MM.1S (cell line): ENCODE results near the gene AOC1.
A peak's percentile ranks its signal among the peaks of the same experiment; 100 is the strongest.

Source experiments
- DNase-seq: peaks from one replicate; pipeline ENCODE4 v3.0.0-alpha.2; 2015
- H2AFZ ChIP-seq: fragments of 300-600 bp; sonication (generic); 2 replicates; pipeline ENCODE4 v1.6.0; 2016; ENCODE audit warnings: antibody characterized with exemption, low read length
- H3F3A ChIP-seq: fragments of 300-600 bp; sonication (generic); 2 replicates; pipeline ENCODE4 v1.6.1; 2016; ENCODE audit warnings: mild to moderate bottlenecking, antibody characterized with exemption, low read length, moderate library complexity, mixed read lengths; ENCODE audit not compliant: insufficient read depth
- H3K27ac ChIP-seq: fragments of 300-600 bp; sonication (generic); 2 replicates; pipeline ENCODE4 v1.5.1; 2016; ENCODE audit warnings: mild to moderate bottlenecking, low read length
- H3K27me3 ChIP-seq: fragments of 300-600 bp; sonication (generic); replicated peaks from 2 replicates; pipeline ENCODE4 v1.6.0; 2016; ENCODE audit warnings: low read length; ENCODE audit not compliant: insufficient read depth
- H3K36me3 ChIP-seq: fragments of 300-600 bp; sonication (generic); replicated peaks from 2 replicates; pipeline ENCODE4 v1.6.1; 2016; ENCODE audit warnings: mild to moderate bottlenecking, low read length, mixed read lengths; ENCODE audit not compliant: insufficient read depth
- H3K4me1 ChIP-seq: fragments of 300-600 bp; sonication (generic); 2 replicates; pipeline ENCODE4 v1.6.1; 2016; ENCODE audit warnings: low read length, mixed read lengths
- H3K4me2 ChIP-seq: fragments of 300-600 bp; sonication (generic); 2 replicates; pipeline ENCODE4 v1.6.0; 2016; ENCODE audit warnings: low read depth, low read length
- H3K4me3 ChIP-seq: fragments of 300-600 bp; sonication (generic); 2 replicates; pipeline ENCODE4 v1.5.1; 2016; ENCODE audit warnings: low read length, mixed read lengths
- H3K79me2 ChIP-seq: fragments of 300-600 bp; sonication (generic); 2 replicates; pipeline ENCODE4 v1.6.1; 2016; ENCODE audit warnings: mixed run types, low read length, mixed read lengths
- H3K9ac ChIP-seq: fragments of 300-600 bp; sonication (generic); 2 replicates; pipeline ENCODE4 v1.6.1; 2016; ENCODE audit warnings: low read length, mixed read lengths
- H3K9me2 ChIP-seq: fragments of 300-600 bp; sonication (generic); replicated peaks from 2 replicates; pipeline ENCODE4 v1.6.1; 2016; ENCODE audit warnings: mild to moderate bottlenecking, low read length, mixed read lengths; ENCODE audit not compliant: insufficient read depth
- H3K9me3 ChIP-seq: fragments of 300-600 bp; sonication (generic); replicated peaks from 2 replicates; pipeline ENCODE4 v1.6.1; 2016; ENCODE audit warnings: mild to moderate bottlenecking, low read length, mixed read lengths; ENCODE audit not compliant: insufficient read depth
- H4K20me1 ChIP-seq: fragments of 300-600 bp; sonication (generic); 2 replicates; pipeline ENCODE4 v1.6.1; 2016; ENCODE audit warnings: mild to moderate bottlenecking, low read length, moderate library complexity, mixed read lengths; ENCODE audit not compliant: insufficient read depth
- EZH2 ChIP-seq: fragments of 300-600 bp; sonication (generic); optimal IDR thresholded peaks from 2 replicates; pipeline ENCODE3; 2017; ENCODE audit warnings: low read depth, mild to moderate bottlenecking, antibody characterized with exemption, low read length, mixed read lengths
- EZH2phosphoT487 ChIP-seq: fragments of 300-600 bp; sonication (generic); IDR thresholded peaks from 2 replicates; pipeline ENCODE4 v1.6.1; 2018; ENCODE audit warnings: antibody characterized with exemption, low read length
- TF ChIP-seq, protein P1 (sequence below): fragments of 300-600 bp; sonication (generic); IDR thresholded peaks from 2 replicates; pipeline ENCODE4 v1.5.1; 2016; ENCODE audit warnings: antibody characterized with exemption, low read length, mixed read lengths

The AOC1 gene

DNA sequence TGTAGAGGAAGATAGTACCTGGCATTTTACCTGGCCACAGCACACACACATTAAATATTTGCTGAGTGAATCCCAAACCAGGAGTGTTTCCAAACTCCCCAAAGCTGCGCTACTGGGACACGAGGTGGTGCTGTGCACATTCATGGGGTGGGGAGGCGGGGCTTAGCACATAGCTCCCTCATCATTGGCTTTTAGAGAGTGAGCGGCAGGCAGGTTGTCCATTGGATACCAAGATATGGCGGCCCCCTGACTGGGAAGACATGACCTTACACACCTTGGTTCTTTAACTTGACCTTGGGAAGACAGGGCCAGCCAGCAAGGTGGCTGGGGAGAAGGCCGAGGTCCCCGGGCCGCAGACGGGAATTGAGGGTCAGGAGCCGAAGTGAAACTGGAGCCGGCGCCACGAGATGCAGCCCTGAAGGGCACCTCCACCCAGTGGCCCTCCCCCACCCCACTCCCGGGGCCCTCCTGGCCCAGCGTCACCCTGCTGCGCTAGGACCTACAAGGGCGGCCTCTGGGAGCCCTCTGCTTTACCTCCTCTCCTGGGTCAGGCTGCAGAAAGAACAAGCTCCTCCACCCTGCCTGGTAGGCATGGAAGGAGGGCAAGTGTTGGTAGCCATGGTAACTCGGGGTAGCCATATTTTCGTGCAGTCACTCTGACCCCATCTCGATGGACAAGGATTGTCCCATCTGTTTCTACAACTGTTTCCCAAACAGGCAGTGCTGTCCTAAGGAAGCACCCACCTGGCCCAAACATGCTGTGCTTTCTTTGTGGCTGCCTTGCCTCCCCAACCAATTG, 27.7 kb upstream of the AOC1 start:
- peak overlapping the region; percentile 55 for H3K4me2 ChIP-seq
- H3K36me3 ChIP-seq = no peaks in the 10 kb centered on the region
- no peaks in the 10 kb centered on the region for H3K9me2 ChIP-seq
- H3K27ac ChIP-seq = peak overlapping the region; percentile 13; the same call in 1 of the 2 replicates
- no peaks in the 10 kb centered on the region for H3K4me1 ChIP-seq
- peak overlapping the region; percentile 60 for H3K4me3 ChIP-seq
- H3K79me2 ChIP-seq = no peaks in the 10 kb centered on the region
- peak overlapping the region; percentile 42 for H3K9ac ChIP-seq
- H3K9me3 ChIP-seq = no peaks in the 10 kb centered on the region
- no peak for TF ChIP-seq EZH2phosphoT487
- TF ChIP-seq, protein P1, sequence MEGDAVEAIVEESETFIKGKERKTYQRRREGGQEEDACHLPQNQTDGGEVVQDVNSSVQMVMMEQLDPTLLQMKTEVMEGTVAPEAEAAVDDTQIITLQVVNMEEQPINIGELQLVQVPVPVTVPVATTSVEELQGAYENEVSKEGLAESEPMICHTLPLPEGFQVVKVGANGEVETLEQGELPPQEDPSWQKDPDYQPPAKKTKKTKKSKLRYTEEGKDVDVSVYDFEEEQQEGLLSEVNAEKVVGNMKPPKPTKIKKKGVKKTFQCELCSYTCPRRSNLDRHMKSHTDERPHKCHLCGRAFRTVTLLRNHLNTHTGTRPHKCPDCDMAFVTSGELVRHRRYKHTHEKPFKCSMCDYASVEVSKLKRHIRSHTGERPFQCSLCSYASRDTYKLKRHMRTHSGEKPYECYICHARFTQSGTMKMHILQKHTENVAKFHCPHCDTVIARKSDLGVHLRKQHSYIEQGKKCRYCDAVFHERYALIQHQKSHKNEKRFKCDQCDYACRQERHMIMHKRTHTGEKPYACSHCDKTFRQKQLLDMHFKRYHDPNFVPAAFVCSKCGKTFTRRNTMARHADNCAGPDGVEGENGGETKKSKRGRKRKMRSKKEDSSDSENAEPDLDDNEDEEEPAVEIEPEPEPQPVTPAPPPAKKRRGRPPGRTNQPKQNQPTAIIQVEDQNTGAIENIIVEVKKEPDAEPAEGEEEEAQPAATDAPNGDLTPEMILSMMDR = peak; percentile 74
- no peaks in the 10 kb centered on the region for H3K27me3 ChIP-seq
- no peaks in the 10 kb centered on the region for H3F3A ChIP-seq
- no peaks in the 10 kb centered on the region for H4K20me1 ChIP-seq
- peak; percentile 92 for DNase-seq
- peak overlapping the region; percentile 84 for H2AFZ ChIP-seq

DNA sequence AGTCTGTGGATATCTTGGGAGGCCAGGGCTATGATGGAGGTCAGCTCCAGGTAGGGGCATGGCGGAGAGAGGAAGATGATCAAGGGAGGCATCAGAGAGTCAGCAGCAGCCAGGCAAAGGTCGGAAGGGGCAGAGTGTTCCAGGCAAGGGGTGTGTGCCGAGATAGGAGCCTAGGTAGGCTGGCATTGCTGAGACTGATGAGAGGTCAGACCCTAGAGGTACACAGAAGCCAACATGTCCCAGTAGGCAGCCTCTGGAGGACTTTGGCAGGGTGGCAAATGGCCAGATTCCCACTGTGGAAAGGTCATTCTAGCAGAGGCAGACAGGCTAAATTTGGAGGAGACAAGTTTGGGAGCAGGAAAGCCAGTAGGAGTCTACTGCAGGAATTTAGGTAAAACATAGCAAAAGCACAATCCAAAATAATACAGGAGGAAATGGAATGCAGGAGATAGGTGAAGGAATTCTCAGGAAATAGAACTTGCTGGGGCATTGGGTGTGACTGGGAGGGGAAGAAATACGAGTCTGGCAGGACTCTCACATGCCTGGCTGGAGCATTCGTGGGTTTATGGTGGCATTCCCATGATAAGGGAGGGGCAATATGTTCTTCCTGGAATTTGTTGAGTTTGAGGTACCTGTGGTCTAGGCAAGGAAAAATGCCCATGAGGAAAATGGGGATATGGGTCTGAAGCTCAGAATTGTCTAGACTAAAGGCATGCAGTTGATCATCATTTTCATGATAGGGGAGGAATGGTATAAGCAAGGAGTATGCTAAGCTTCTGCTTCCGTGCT, 26.1 kb upstream of the AOC1 start:
- H2AFZ ChIP-seq = no peak overlapping the region
- H3K36me3 ChIP-seq = no peaks in the 10 kb centered on the region
- H3K9me3 ChIP-seq = no peaks in the 10 kb centered on the region
- H4K20me1 ChIP-seq = no peaks in the 10 kb centered on the region
- no peaks in the 10 kb centered on the region for H3F3A ChIP-seq
- H3K9ac ChIP-seq = no peak overlapping the region
- no peaks in the 10 kb centered on the region for H3K79me2 ChIP-seq
- no peaks in the 10 kb centered on the region for H3K27me3 ChIP-seq
- H3K4me2 ChIP-seq = no peak overlapping the region
- TF ChIP-seq, protein P1 = no peak
- TF ChIP-seq EZH2phosphoT487 (no peak), EZH2 (no peak)
- no peak overlapping the region for H3K4me3 ChIP-seq
- H3K9me2 ChIP-seq = no peaks in the 10 kb centered on the region
- H3K27ac ChIP-seq = no peak overlapping the region
- no peaks in the 10 kb centered on the region for H3K4me1 ChIP-seq
- no peak for DNase-seq

DNA sequence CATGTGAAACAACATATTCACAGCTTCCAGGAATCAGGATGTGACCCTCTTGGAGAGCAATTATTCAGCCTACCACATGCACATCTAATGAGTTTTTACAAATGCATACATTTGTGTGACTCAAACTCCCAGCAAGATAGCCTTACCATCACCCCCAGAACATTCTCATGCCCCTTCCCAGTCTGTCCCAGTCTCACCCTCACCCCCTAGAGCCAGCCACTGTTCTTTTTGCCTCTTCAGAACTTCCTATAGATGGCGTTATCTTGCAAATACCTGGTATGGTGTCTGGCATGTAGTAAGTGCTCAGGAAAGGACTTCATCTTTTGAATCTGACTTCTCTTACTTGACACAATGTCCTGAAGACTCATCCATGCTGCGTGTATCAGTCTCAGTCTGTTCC, 23.9 kb upstream of the AOC1 start:
- H4K20me1 ChIP-seq = no peaks in the 10 kb centered on the region
- H3K27me3 ChIP-seq = no peaks in the 10 kb centered on the region

More for the DNA sequence above, 23.9 kb upstream of the AOC1 start:
- Histone ChIP-seq H3K79me2 (no peaks in the 10 kb centered on the region), H3K27ac (no peak overlapping the region), H3F3A (no peaks in the 10 kb centered on the region), H3K9me2 (no peaks in the 10 kb centered on the region), H3K9ac (no peak overlapping the region), H3K36me3 (no peaks in the 10 kb centered on the region), H2AFZ (no peak overlapping the region), H3K9me3 (no peaks in the 10 kb centered on the region), H3K4me3 (no peak overlapping the region), H3K4me2 (no peak overlapping the region), H3K4me1 (no peaks in the 10 kb centered on the region)
- no peak for DNase-seq
- TF ChIP-seq EZH2phosphoT487 (no peak), EZH2 (no peak)
- TF ChIP-seq, protein P1 = no peak
